Activated CD8-positive, alpha-beta memory T cell treated with anti-CD3 and anti-CD28 coated beads for 24 hours (primary cell): ENCODE measurements around the gene CDC6.

Source experiments
- DNase-seq: peaks from one replicate; pipeline ENCODE4 v3.0.0-alpha.2; 2020

The CDC6 gene

DNA sequence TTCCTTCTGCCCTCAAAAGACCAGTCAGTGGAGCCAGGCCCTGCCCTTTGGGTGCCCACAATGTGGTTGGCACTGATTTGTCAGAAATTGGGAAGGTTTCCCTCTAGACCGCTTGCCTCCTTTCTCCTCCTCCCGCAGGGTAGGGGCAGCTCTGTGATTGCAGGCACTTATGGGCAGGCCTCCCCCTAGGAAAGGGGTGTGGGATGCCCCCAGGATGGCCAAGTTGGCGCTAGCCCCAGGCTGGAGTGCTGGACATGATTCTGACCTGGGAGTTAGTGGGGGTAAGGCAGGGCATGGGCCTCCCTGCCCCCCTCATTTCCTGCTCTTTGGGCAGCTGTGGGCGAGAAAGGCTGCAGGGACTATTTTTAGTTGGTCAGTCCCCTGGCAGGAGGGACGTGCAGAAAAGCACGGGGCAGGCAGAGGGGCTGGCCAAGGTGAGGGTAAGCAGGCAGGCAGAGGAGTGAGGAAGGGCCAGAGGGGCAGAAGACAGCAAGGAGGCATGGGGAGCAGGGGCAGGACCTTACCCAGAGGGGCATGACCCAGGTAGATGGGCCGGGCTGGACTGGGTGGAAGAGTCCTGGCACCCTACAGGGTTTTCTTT, 24.6 kb downstream of the CDC6 start:
- peak; percentile 56 for DNase-seq

DNA sequence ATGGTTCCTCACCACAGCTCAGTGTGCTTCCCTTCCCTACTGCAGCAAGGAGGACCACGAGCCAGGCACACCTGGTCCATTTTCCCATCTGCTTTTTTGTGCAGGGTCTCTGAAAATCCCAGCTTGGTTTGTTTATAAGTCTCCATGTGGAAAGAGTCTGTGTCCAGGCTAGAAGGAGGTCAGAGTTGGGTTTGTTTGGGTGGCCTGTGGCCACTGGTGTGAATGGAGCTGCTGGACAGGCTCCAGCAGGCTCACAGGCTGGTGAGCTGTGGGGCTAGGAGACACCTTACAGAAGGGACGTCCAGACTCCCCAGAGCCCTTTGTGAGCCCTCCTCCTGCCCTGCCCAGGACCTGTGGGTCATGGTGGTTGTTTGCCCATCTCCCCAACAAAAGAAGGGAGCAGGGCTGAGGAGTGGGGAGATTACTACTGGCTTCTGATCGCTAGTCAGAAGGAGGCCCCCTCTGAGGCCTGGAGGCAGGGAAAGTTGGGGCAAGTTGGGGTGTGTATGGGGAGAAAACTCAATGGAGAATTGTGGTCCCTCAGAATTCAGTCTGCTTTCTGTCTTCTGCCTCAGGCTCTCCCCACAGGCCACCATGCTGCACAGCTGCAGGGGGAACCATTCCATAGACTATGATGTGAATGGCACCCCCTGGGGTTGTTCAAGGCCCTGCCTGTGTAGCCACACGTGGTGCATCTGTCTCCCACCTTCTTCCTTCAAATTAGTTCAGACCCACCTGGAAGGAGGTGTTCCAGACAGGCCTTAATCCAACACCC, 25.4 kb downstream of the CDC6 start:
- peak; percentile 57 for DNase-seq

DNA sequence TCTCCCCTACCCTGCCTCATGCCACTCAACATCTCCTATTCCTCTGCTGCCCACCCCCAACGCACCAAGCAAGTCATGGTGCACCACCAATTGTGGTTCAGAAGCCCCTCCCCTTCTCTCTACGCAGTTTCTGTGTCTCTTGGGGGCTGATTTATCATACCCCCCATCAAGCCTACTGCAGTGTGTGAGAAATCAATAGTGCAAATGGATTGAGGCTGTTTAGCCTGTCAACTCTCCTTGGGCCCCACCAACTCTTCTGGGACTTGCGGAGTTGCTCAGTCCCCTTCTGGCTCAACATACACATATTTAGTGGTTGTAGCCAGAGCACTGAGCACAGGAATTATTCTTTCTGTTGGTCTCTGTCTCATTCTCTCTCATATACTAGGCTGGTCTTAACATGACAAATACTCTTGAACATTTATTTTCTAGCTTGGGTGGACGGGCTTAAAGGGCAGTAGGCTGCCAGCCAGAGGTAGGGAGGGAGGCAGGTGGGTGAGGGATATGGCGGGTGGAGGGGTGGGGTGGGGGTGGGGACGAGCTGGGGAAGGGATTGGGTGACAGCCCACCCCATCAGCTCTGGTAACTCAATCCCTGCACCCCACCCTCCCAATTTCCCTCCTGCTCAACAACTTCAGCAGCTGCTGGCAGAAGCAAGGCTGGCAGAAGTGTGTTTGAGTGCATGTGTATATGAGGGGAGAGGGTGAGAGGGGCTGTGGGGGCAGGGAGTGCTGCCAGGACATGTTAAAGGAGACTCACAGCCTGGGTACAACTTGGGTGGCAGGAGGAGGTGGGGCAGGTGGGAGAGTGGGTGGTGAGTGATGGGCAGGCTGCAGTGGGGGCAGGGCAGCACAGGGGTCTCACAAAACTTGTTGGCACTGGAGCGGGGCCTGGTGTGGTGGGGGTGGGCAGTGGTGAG, 26.2 kb downstream of the CDC6 start:
- DNase-seq: no peak

DNA sequence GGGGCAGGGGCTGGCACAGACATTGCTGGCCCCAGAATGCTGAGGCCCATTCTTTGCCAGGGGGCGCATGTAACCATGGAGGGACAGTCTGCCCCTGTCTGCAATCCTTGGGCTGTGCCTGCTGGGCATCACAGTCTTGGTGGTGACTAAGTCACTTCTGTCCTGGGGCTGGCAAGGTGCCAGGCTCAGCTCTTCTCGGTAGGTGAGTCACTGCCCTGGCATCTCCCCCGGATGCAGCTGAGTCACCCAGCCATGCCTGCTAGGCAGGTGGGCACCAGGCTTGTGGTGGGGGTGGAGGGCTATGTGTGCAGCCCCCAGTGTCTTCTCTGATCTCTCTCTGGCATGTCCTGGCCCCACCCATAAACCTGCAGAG, 26.9 kb downstream of the CDC6 start:
- peak; percentile 88 for DNase-seq

DNA sequence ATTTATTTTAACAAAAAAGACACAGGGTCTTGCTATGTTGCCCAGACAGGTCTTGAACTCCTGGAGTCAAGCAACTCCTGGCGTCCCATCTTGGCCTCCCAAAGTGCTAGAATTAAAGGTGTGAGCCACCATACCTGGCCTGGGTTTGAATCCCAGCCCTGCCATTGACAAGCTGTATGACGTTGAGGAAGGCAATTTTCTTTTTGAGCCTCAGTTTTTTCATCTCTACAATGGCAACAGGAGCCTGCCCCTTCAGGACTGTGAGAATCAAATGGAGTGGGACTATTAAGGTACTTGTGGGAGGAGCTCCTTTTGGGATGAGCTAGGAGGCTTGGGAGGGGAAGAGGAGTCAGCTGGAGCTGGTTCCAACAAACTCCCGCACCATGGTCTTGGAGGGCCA, 27.5 kb downstream of the CDC6 start:
- DNase-seq: peak; percentile 56

DNA sequence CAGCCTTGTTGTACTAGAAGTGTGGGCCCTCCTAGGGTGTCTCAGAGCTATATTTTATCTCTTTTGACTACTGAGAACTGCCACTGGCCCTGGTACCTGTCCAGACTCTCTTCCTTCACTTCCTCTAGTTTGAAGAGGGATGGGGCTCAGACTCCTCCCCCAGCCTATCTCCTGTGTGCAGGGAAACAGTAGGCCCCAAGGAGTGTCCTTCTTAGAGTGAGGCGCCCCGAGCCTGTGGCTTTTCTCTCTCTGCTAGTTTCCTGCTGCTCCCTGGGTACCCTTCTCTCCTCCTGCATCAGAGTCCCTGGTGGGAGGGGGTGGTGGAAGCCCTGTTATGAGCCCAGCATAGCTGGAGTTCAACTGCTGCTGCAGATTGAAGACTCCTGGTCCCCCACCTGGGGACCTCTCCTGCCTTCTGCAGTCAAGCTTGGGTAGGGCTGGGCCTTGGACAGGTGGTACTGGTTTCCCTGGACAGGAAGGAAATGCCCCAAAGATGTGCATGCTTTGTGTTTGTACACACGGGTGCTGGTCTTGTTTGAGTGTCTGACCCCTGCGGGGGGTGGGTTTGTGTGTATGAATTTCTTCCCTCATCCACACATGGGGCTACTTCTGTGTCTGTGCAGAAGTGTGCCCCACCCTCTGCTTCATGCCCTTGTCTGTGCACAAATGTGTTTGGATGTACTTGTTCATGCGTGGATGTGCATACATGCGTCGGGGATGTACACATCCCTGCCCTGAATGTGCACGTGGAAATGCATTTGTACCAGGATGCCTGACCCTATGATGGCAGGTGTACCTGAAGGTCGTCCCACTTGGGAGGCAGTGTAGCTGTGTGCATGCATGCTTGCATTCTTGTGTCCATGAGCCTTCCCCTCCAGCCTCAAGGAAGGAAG, 28.2 kb downstream of the CDC6 start:
- peak; percentile 62 for DNase-seq

DNA sequence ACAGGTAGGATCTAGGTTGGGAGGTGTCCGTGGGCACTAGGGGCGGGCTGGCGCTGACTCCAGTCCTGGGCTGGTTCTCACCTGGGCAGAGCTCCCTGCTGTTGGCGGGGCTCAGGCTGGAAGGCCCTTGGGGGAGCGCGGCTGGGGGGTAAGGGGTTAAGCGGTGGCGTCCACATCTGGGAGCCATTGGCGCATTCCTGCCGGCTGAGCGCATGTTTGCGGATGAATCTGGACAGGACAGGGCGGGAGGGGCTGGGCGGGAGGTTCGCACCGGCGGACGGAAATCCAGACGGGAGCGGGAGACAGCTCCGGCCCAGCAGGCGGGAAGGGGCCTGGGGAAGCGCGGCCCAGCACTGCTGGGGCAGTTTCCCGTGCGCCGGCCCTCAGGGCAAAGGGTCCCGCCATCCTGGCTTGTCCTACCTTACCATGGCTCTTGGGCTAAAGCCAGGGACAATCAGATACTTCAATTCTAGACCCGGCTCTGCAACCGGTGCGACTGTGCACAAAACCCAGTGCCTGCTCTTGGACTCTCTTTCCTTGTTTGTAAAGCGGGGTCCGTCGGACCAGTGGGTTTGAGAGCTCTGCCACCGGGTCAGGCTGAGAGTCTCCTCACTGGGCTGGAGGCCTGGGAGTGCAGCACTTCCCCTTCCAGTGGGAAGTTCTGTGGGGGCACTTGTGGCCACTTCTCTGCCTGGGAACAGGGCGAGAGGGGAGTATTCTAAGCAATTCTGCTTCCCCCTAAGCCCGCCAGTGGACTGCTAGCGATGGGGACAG, 29.1 kb downstream of the CDC6 start:
- peak; percentile 58 for DNase-seq

DNA sequence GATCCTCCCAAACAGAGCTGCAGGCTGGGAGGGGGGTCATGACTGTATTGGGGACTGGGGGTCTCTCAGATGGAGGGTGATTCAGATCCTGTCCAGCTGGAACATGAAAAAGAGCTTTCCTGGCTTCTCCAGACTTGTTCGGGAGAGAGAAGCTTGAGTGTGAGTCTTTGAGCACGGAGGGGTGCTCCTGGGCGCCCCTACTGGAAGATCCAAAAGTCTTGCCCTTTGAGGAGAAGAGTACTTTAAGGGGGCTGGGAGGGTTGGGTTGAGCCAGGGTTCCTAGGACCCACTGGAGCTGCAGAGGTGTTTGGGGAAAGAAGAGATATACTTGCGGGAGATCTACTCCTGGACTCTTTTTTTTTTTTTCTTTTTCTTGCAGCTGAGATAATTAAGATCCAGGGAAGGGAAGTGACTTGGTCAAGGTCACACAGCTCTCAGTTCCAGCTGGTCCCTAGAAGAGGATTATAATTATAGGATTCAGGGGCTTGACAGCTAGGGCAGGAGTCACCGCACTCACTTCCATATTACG, 29.7 kb downstream of the CDC6 start:
- DNase-seq: peak; percentile 78

DNA sequence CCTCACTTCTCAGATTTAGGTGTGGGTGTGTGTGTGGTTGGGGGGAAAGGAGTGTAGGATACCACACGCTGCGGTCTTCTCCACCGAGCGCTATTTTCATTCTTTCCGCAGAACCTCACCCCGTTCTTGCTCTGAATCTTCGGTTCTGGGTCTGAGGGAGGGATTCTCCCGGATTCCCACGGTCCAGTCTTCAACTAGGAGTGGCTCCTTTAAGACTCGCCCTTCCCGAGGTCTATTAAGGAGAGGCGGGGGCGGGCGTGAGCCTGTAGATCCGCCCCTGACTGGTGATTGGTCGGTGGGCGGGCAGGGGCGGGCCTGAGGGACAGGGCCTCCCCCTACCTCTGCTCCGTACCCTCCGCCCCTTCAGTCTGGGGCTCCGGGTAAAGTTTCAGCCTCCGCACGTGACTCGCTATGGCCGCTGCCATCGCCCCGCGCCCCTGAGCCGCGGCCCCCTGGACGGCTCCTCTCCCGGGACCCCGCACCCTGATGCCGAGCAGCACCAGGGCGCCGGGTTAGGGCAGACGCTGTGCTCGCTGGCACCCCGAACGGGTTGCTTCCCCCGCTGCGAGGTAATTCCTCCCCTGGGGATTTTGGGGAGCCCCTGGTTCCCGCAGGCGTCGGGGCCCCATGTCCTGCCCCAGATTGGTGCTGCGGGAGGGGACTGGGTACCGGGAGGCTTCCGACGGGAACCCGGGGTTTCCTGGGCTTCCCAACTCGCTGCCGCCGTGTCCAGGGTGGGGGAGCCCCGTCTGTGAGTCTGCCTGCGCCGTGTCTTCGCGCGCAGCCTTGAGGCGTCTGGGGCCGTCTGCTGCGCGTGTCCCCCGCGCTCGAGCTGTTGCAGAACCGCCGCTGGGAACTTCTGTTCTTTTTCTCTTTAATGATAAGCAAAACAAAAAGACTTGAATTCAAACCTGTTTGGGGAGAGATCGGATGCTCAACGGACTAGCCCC, 30.5 kb downstream of the CDC6 start:
- peak; percentile 95 for DNase-seq

DNA sequence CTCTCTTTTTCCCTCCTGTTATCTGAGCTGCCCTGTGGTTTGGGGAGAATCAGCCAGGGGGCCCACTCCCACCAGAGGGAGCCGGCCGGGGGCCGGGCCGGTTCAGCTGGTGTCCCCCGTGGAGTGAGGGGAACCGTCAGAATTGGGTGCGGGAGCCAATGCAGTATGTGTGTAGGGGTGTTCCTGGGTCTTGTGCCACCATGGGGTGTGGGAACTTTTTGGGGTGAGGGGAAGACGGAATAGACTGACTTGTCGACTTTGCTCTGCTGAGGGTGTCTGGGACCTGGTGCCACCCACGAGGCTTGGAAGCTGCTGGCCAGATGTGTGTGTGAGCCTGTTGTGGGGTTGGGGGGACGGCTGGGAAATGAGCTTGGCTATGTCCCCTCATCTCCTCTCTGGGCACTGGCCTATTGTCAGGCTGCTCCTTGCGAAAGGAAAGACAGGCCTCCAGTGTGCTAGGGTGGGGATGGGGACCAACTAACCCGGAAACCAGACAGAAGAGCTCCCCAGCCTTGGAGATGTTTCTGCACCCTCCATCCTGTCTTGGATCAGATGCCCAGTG, 31.2 kb downstream of the CDC6 start:
- DNase-seq: peak; percentile 67

DNA sequence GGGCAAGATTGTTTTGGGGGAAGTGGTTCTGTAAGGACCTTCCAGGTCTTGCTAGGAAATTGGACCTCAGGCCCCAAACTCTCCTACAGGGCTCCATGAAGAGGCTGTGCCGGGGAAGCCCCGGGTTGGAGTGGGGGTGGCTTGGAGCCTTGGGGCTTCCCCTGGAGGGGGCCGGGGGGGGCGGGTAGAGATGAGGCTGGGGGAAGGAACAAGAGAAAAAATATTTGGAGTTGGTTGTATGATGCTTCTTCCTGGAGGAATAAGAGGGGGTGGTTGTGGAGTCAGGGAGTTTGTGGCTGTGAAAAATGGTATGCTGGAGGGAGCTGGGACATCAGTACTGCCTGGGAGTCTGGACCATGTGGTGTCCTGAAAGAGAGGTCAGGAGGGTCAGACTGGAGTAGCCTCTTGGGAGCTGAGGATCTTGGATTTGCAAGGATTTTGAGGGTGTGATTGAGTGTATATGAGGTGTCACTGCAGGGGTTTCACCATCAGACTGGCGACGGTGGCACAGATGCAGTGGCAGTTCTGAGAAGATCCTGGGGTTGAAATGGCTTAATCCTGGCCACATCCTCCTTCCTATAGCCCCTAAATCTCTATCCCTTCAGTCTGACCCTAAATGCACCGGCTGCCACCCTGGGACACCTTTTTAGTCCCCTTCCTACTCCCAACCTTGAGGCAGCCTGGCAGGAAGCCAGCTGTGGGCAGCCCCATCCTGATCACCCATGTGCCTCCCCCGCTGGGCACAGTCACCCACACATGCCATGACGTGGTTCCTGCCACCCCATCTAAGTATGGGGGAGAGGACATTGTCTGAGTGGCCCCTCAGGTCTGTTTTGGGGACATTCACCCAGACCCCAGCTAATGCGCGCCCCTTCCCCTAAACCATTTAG, 32.2 kb downstream of the CDC6 start:
- no peak for DNase-seq

DNA sequence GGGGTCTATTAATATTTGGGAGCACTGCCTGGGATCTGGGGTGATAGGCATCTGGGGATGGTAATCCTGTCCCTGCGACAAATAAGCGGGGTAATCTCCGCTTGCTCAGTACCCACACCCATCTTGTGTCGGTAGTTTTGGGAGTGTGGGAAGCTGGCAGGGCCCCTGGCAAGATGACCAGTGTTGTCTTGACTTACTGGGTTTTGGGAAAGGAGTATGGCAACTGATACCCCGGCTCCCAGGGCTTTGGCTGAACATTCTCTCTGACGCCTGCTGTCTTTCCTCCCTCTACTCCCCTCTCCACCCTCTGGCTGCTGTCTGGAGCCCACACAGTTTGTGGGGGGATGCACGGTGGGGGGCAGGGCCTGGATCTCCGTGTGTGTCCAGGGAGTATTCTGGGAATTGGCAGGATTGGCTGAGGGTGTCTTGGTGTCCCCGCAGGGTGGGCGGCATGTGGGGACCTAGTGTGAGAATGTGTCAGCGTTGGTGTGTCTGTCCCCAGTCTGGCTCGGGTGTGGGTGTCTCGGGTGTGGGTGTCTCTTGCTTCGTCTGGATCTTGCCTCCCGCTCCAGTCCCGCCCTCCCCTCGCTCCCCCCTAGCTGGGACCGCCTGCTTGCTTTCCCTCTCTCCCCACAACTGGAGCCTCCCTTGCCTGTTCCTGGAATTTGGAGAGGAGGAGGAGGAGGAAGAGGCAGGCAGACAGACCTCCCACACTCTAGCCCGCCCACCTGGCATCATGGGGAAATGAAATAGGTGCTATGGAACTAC, 33.3 kb downstream of the CDC6 start:
- no peak for DNase-seq

DNA sequence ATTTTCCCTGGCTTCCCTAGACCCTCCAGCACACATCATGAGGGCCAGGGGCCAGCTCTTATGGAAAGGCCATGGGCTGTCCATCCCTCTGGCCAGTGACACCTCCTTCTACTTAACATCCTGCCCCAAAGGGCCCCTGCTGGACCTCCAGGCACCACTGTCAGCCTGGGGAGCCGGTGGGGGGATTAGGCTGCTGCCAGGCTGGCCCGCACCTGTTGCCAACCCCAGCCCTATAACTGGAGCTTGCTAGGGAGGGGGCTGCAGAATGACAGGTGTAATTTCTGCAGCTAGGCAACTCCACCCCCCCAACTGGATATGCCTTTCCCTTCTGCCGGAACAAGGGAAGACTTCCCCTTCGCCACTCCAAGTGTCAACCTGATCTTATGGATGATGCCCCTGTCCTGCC, 33.8 kb downstream of the CDC6 start:
- no peak for DNase-seq

DNA sequence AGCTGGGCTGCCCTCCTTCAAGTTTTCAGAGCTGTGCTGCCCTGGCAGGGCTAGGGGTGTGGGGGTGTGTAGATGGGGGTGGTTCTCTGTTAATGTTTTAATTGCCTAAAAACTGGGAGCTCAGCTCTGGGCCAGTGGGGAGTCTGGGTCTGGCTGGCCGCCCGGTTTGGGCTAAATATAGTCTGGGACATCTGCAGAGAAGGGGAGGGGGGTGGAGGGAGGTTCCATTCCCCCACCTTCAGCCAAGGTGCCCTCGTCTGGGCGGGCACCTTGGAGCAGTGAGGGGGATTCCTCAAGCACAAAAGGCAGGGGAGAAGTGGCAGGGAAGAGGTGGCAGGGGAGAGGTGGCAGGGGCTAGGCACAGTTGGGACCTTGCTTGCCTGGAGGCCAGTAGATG, 34.3 kb downstream of the CDC6 start:
- no peak for DNase-seq

DNA sequence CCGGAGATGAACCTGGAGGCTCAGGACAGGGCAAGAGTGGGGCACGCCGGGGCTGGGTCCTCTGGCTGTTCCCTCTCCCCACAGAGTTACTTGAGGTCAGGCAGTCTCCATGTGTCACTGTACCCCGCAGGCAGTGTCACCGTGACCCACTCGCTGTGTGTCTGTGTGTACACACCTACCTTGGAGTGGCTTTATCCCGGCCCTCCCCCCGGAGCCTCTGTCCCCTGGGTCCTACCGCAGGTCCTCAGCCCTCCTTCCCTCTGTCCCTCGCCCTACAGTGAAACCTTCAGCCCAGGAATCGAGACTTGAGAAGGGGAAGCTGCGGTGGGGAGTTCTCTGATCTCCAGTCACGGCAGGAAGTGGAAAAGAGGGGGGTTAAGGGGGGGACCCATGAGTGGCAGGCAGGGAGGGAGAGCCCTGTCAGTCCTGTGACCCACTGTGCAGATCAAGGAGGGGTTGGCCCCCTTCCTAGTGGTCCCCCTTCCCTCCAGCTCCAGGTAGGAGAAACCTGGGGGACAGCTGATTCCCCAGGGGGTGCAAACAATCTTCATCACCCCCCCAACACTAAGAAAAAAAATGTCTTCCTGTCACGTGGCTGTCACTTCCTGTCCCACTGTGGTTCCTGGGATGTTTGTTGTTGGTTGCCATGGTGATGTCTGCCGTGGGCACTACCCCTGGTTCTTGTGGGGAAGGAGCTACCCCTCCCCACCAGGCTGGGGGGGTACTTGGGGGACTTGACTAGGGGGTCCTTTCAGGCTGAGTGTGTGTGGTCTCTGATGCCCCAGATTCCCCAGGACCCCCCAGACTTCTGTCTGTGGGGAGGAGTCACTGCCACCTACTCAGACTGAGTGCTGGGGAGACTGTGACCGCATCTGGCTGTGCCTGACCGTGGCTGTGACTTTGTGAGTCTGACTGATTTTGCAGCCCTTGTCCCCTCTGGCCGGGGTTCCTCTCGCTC, 35.0 kb downstream of the CDC6 start:
- DNase-seq: peak; percentile 94

DNA sequence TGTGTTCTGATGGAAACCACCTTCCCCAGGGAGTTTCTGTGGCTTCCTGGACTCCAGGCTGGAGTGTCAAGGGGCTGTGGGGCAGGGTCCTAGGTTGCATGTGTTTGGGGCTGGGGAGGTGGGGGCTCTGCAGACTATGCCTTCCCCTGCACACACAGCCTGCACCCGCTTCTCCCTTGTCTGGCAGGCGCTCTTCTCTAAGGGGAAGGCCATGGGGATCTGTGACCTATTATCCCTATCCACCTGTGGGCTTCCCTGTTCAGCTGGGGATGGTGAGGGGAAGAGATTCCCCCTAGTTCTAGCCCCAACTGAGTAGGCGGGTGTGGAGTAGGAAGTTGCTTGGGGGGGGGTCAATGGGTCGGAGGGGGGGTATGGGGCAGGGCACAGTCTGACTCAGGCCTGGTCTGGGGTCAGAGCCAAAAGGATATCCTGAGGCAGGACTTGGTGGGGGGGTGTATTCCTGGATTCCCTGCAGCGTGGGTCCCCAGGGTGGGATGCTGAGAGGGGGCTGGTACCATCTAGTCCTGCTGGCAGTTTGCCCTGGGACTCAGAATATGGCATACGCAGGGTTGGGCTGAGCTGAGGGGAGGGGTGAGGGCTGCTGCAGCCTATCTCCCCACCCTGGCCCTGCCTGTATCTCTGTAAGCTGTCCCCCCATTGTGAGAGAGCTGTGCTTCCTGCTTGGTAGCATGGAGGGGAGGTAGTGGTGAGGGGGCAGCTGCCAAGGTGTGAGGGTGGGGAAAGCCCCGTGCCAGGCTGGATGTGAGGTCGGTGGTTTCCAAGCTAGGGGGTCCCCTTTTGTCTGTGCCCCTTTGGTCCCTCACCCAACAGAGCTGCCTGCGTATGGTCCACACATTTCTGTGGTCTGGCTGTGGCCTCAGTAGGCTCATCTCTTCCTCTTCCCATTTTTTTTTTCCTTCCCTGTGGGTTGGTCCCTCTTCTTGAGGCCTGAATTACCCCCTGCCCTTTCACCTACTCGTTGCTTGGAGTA, 36.0 kb downstream of the CDC6 start:
- peak; percentile 83 for DNase-seq
